Right atrium auricular region (tissue), 2 donors: Measurements from ENCODE around the gene FRAS1. TPM values are rescaled to one million over a fixed set of nuclear protein-coding genes. Genes with fewer than 3 reads are reported as not detected.
"Not testable (repeated sequence)": the region's sequence is repeated elsewhere in the genome, so short reads cannot be mapped to it uniquely, and the experiment has no call there.

Experiments
- DNase-seq: peaks from one replicate; pipeline ENCODE4 v3.0.0-alpha.2; 2019; ENCODE audit warnings: low spot score
- H3K27ac ChIP-seq, 2 donors: fragments of 200-600 bp; sonication (generic); 1 replicate in 1 of 2; 2 replicates in 1 of 2; pipeline ENCODE4 v1.5.1; 2016 to 2019
- H3K27me3 ChIP-seq, 2 donors: fragments of 200-600 bp; sonication (generic); one replicate each; pipeline versions ENCODE4 v1.5.1 to v1.6.0; 2017 to 2019
- H3K36me3 ChIP-seq: fragments of 200-600 bp; sonication (generic); one replicate; pipeline ENCODE4 v1.5.1; 2016
- H3K4me1 ChIP-seq, 2 donors: fragments of 200-600 bp; sonication (generic); one replicate each; pipeline versions ENCODE4 v1.5.1 to v1.6.0; 2017 to 2019
- H3K4me3 ChIP-seq, 2 donors: fragments of 200-600 bp; sonication (generic); 1 replicate in 1 of 2; 2 replicates in 1 of 2; pipeline ENCODE4 v1.5.1; 2017 to 2019; ENCODE audit warnings: mild to moderate bottlenecking in 1 of 2, moderate library complexity in 1 of 2
- H3K9me3 ChIP-seq, 2 donors: fragments of 200-600 bp; sonication (generic); one replicate each; pipeline ENCODE4 v1.5.1; 2019
- CTCF ChIP-seq, 2 donors: fragments of 200-600 bp; sonication (generic); IDR thresholded peaks; one replicate each; pipeline ENCODE4 v1.5.1; 2019; ENCODE audit warnings: antibody characterized with exemption in 2 of 2
- total RNA-seq, 2 donors: library from RNA; depleted of rRNA; stranded (reverse); fragments of >200 nt; gene quantifications; one replicate each; pipeline ENCODE4 v1.1.0, GENCODE V29; 2016

The FRAS1 gene
- total RNA-seq, 2 donors from 2014 or later, result 5.8 to 12.9 TPM

GRCh38 chr4:78297116-78297800 is 240.1 kb downstream of the FRAS1 start:
- DNase-seq, result no peak
- H3K27me3 ChIP-seq, result no peaks in the 10 kb centered on the region
- H3K9me3 ChIP-seq, result no peaks in the 10 kb centered on the region
- H3K27ac ChIP-seq, result no peak overlapping the region
- no peaks in the 10 kb centered on the region for H3K36me3 ChIP-seq
- peaks cover 0 to 13% of the 10 kb centered on the region in 2 donors for H3K4me1 ChIP-seq
- H3K4me3 ChIP-seq, result no peak overlapping the region
- TF ChIP-seq CTCF (IDR thresholded peaks at IDR 0.05), result no peak

- Histone ChIP-seq H3K4me3 (no peak overlapping the region), H3K9me3 (no peaks in the 10 kb centered on the region), H3K36me3 (no peaks in the 10 kb centered on the region), H3K27ac (no peak overlapping the region), H3K4me1 (peaks cover 0 to 8% of the 10 kb centered on the region in 2 donors), H3K27me3 (no peaks in the 10 kb centered on the region)
- no peak for TF ChIP-seq CTCF (IDR thresholded peaks at IDR 0.05)
- DNase-seq, result no peak
Measured at GRCh38 chr4:78298618-78299017, 241.5 kb downstream of the FRAS1 start.

GRCh38 chr4:78299565-78299972 is 242.4 kb downstream of the FRAS1 start:
- no peak overlapping the region for H3K27ac ChIP-seq
- no peak for TF ChIP-seq CTCF (IDR thresholded peaks at IDR 0.05)
- H3K27me3 ChIP-seq, result no peaks in the 10 kb centered on the region
- no peak overlapping the region for H3K4me3 ChIP-seq
- no peak for DNase-seq
- no peaks in the 10 kb centered on the region for H3K36me3 ChIP-seq
- no peaks in the 10 kb centered on the region for H3K9me3 ChIP-seq
- no peaks in the 10 kb centered on the region for H3K4me1 ChIP-seq

GRCh38 chr4:78307263-78307662 is 250.1 kb downstream of the FRAS1 start:
- not testable (repeated sequence) for DNase-seq, H3K4me1 ChIP-seq, H3K36me3 ChIP-seq, H3K27ac ChIP-seq, H3K9me3 ChIP-seq, H3K27me3 ChIP-seq, H3K4me3 ChIP-seq

GRCh38 chr4:78308517-78308916 is 251.4 kb downstream of the FRAS1 start:
- no peaks in the 10 kb centered on the region for H3K9me3 ChIP-seq
- H3K27ac ChIP-seq, result no peak overlapping the region
- DNase-seq, result no peak
- H3K4me3 ChIP-seq, result no peak overlapping the region
- no peaks in the 10 kb centered on the region for H3K27me3 ChIP-seq
- H3K36me3 ChIP-seq, result no peaks in the 10 kb centered on the region
- H3K4me1 ChIP-seq, result no peaks in the 10 kb centered on the region
- TF ChIP-seq CTCF (IDR thresholded peaks at IDR 0.05), result no peak

- no peak overlapping the region for H3K4me3 ChIP-seq
- no peaks in the 10 kb centered on the region for H3K36me3 ChIP-seq
- no peak overlapping the region for H3K27ac ChIP-seq
- TF ChIP-seq CTCF (IDR thresholded peaks at IDR 0.05), result no peak
- no peaks in the 10 kb centered on the region for H3K9me3 ChIP-seq
- no peak for DNase-seq
- no peaks in the 10 kb centered on the region for H3K4me1 ChIP-seq
- no peaks in the 10 kb centered on the region for H3K27me3 ChIP-seq
Measured at GRCh38 chr4:78309352-78309751, 252.2 kb downstream of the FRAS1 start.
